IPS-NIHi11 (cell line): ENCODE data around the gene TPRN.
A peak's percentile ranks its signal among the peaks of the same experiment; 100 is the strongest.
"Not testable (repeated sequence)": the region's sequence is repeated elsewhere in the genome, so short reads cannot be mapped to it uniquely, and the experiment has no call there.

ENCODE experiments used
- DNase-seq: peaks from one replicate; pipeline ENCODE4 v3.0.0; 2012; ENCODE audit warnings: mixed read lengths, low spot score

Gene TPRN

GRCh38 chr9:137200311-137201204 is at the start of gene TPRN:
Gene TPRN (minus strand): TSS chr9:137200741. CDS start chr9:137200711, 30 bp downstream.
- peak; percentile 100 for DNase-seq

- DNase-seq: no peak
Observed at GRCh38 chr9:137247916-137248175, 47.3 kb upstream of the TPRN start.

- no peak for DNase-seq
Observed at GRCh38 chr9:137247135-137247915, 46.8 kb upstream of the TPRN start.

- no peak for DNase-seq
Observed at GRCh38 chr9:137245450-137246421, 45.2 kb upstream of the TPRN start.

GRCh38 chr9:137244486-137245449 is 44.2 kb upstream of the TPRN start:
- DNase-seq: peak; percentile 60

- DNase-seq: no peak
Observed at GRCh38 chr9:137243626-137244485, 43.3 kb upstream of the TPRN start.

GRCh38 chr9:137243266-137243625 is 42.7 kb upstream of the TPRN start:
- DNase-seq: not testable (repeated sequence)

- no peak for DNase-seq
Observed at GRCh38 chr9:137242269-137243203, 42.0 kb upstream of the TPRN start.

GRCh38 chr9:137241490-137242268 is 41.1 kb upstream of the TPRN start:
- DNase-seq: peak; percentile 70

GRCh38 chr9:137240841-137241489 is 40.4 kb upstream of the TPRN start, which contains the start of gene TUBB4B:
Gene TUBB4B (plus strand): TSS chr9:137241287. CDS start chr9:137241361, 74 bp downstream.
- DNase-seq: peak; percentile 96

- no peak for DNase-seq
Observed at GRCh38 chr9:137240318-137240840, 39.8 kb upstream of the TPRN start.

- DNase-seq: not testable (repeated sequence)
Observed at GRCh38 chr9:137239541-137240200, 39.1 kb upstream of the TPRN start.

- DNase-seq: no peak
Observed at GRCh38 chr9:137237759-137238726, 37.5 kb upstream of the TPRN start.

GRCh38 chr9:137236936-137237421 is 36.4 kb upstream of the TPRN start:
- DNase-seq: no peak
